GM12892 (cell line): ENCODE results near the gene KIAA0040.

Experiments
- POLR2A ChIP-seq: IDR thresholded peaks from 2 replicates; pipeline ENCODE4 v1.6.1; 2011; ENCODE audit warnings: low read depth, low read length, control low read depth
- POLR2AphosphoS5 ChIP-seq: IDR thresholded peaks from 2 replicates; pipeline ENCODE4 v1.6.1; 2011; ENCODE audit warnings: low read depth, low read length, control low read depth

- no peak for TF ChIP-seq POLR2A
- TF ChIP-seq POLR2AphosphoS5, result no peak
These were observed 6.7 kb downstream of the KIAA0040 start for GRCh38 chr1:175185903-175186302.
